GM12891 (cell line): Measurements from ENCODE around the gene TCF12.
A peak's percentile ranks its signal among the peaks of the same experiment; 100 is the strongest.

Experiments used
- DNase-seq: peaks from one replicate; pipeline ENCODE4 v3.0.0; 2011; ENCODE audit warnings: low spot score; ENCODE audit not compliant: insufficient read length
- FAIRE-seq: peaks from 2 replicates; lab custom pipeline; 2011; peaks lifted over from hg19 to GRCh38; lab: Jason Lieb, UNC
- PAX5 ChIP-seq: IDR thresholded peaks from 2 replicates; pipeline ENCODE4 v1.6.1; 2011; ENCODE audit warnings: low read length, moderate library complexity, mild to moderate bottlenecking; ENCODE audit not compliant: insufficient read depth, severe bottlenecking
- POLR2A ChIP-seq: IDR thresholded peaks from 2 replicates; pipeline ENCODE4 v1.6.1; 2011; ENCODE audit warnings: low read depth, low read length, control low read depth
- POLR2AphosphoS5 ChIP-seq: IDR thresholded peaks from 2 replicates; pipeline ENCODE4 v1.6.1; 2011; ENCODE audit warnings: low read depth, low read length, control low read depth
- POU2F2 ChIP-seq: IDR thresholded peaks from 2 replicates; pipeline ENCODE4 v1.6.1; 2011; ENCODE audit warnings: low read depth, mild to moderate bottlenecking, control low read depth, low read length, moderate library complexity
- SPI1 ChIP-seq: IDR thresholded peaks from 2 replicates; pipeline ENCODE4 v1.6.1; 2011; ENCODE audit warnings: low read depth, low read length, control low read depth
- TAF1 ChIP-seq: IDR thresholded peaks from 2 replicates; pipeline ENCODE4 v1.6.1; 2011; ENCODE audit warnings: low read depth, low read length, control low read depth

Gene TCF12

GRCh38 chr15:57133127-57133968 is 214.9 kb downstream of the TCF12 start:
- DNase-seq (no peak), FAIRE-seq (peak; percentile 76)
- TF ChIP-seq POLR2A = no peak
- TF ChIP-seq SPI1 = no peak
- no peak for TF ChIP-seq POU2F2
- no peak for TF ChIP-seq POLR2AphosphoS5
- no peak for TF ChIP-seq TAF1
- no peak for TF ChIP-seq PAX5

- FAIRE-seq (no peak), DNase-seq (no peak)
- no peak for TF ChIP-seq PAX5
Measured at GRCh38 chr15:57134071-57134605, 215.7 kb downstream of the TCF12 start.

- DNase-seq = no peak
- FAIRE-seq = no peak
Measured at GRCh38 chr15:57134851-57135250, 216.4 kb downstream of the TCF12 start.

GRCh38 chr15:57135800-57136199 is 217.4 kb downstream of the TCF12 start:
- no peak for DNase-seq
- TF ChIP-seq PAX5 (no peak), TAF1 (no peak), POLR2A (no peak), POU2F2 (no peak), POLR2AphosphoS5 (no peak), SPI1 (no peak)
- FAIRE-seq = no peak

More at GRCh38 chr15:57134851-57135250, 216.4 kb downstream of the TCF12 start:
- TF ChIP-seq PAX5 (no peak), TAF1 (no peak), POU2F2 (no peak), POLR2AphosphoS5 (no peak), POLR2A (no peak), SPI1 (no peak)

GRCh38 chr15:57138349-57138788 is 219.9 kb downstream of the TCF12 start:
- DNase-seq = no peak
- no peak for TF ChIP-seq TAF1
- no peak for TF ChIP-seq POLR2AphosphoS5
- no peak for TF ChIP-seq POLR2A
- no peak for TF ChIP-seq SPI1
- TF ChIP-seq POU2F2 = no peak
- no peak for TF ChIP-seq PAX5
- FAIRE-seq = no peak

- DNase-seq (no peak), FAIRE-seq (no peak)
- TF ChIP-seq POLR2A (no peak), PAX5 (no peak), POLR2AphosphoS5 (no peak), SPI1 (no peak), TAF1 (no peak), POU2F2 (no peak)
Measured at GRCh38 chr15:57143511-57144078, 225.2 kb downstream of the TCF12 start.

- FAIRE-seq (no peak), DNase-seq (no peak)
- TF ChIP-seq SPI1 (no peak), POLR2AphosphoS5 (no peak), POLR2A (no peak), PAX5 (no peak), TAF1 (no peak), POU2F2 (no peak)
Measured at GRCh38 chr15:57144448-57144847, 226.0 kb downstream of the TCF12 start.

GRCh38 chr15:57146506-57147201 is 228.2 kb downstream of the TCF12 start:
- FAIRE-seq (no peak), DNase-seq (no peak)
- TF ChIP-seq SPI1 = no peak
- TF ChIP-seq POLR2AphosphoS5 = no peak
- no peak for TF ChIP-seq PAX5
- TF ChIP-seq POLR2A = no peak
- no peak for TF ChIP-seq TAF1
- TF ChIP-seq POU2F2 = no peak

- FAIRE-seq (no peak), DNase-seq (no peak)
Measured at GRCh38 chr15:57147621-57148020, 229.2 kb downstream of the TCF12 start.

GRCh38 chr15:57148262-57148661 is 229.8 kb downstream of the TCF12 start:
- FAIRE-seq (no peak), DNase-seq (no peak)
- TF ChIP-seq POU2F2 = no peak
- no peak for TF ChIP-seq POLR2AphosphoS5
- no peak for TF ChIP-seq POLR2A
- no peak for TF ChIP-seq PAX5
- no peak for TF ChIP-seq TAF1
- no peak for TF ChIP-seq SPI1

More at GRCh38 chr15:57147621-57148020, 229.2 kb downstream of the TCF12 start:
- TF ChIP-seq PAX5 (no peak), POLR2AphosphoS5 (no peak), TAF1 (no peak), POLR2A (no peak), SPI1 (no peak), POU2F2 (no peak)
